ENCODE measurements around the gene KRTAP25-1.

Gene KRTAP25-1

GRCh38 chr21:30332681-30333080 is 43.4 kb upstream of the KRTAP25-1 start:
- Histone ChIP-seq H3K4me3 (replicated peaks; ENCODE audit: low read depth, low read length) (no peak overlapping the region), H3K27me3 (replicated peaks; ENCODE audit: control insufficient read depth, insufficient read depth, low read length) (no peaks in the 10 kb centered on the region), H3K36me3 (ENCODE audit: control insufficient read depth, insufficient read depth, low read length) (no peaks in the 10 kb centered on the region)
- DNase-seq (ENCODE audit: extremely low read depth, insufficient read length): no peak
- TF ChIP-seq CTCF (IDR thresholded peaks at IDR 0.05; ENCODE audit: insufficient read depth, low read length, poor library complexity, severe bottlenecking): no peak

GRCh38 chr21:30329203-30329875 is 40.0 kb upstream of the KRTAP25-1 start:
- DNase-seq (ENCODE audit: extremely low read depth, insufficient read length): no peak
- Histone ChIP-seq H3K27me3 (replicated peaks; ENCODE audit: control insufficient read depth, insufficient read depth, low read length) (no peaks in the 10 kb centered on the region), H3K36me3 (ENCODE audit: control insufficient read depth, insufficient read depth, low read length) (no peaks in the 10 kb centered on the region), H3K4me3 (replicated peaks; ENCODE audit: low read depth, low read length) (no peak overlapping the region)
- no peak for TF ChIP-seq CTCF (IDR thresholded peaks at IDR 0.05; ENCODE audit: insufficient read depth, low read length, poor library complexity, severe bottlenecking)

GRCh38 chr21:30326390-30326789 is 37.1 kb upstream of the KRTAP25-1 start:
- Histone ChIP-seq H3K27me3 (replicated peaks; ENCODE audit: control insufficient read depth, insufficient read depth, low read length) (no peaks in the 10 kb centered on the region), H3K4me3 (replicated peaks; ENCODE audit: low read depth, low read length) (no peak overlapping the region)
- TF ChIP-seq CTCF (IDR thresholded peaks at IDR 0.05; ENCODE audit: insufficient read depth, low read length, poor library complexity, severe bottlenecking): no peak

GRCh38 chr21:30320215-30320614 is 30.9 kb upstream of the KRTAP25-1 start, which contains the start of gene KRTAP26-1:
TSS of gene KRTAP26-1 (minus strand) at chr21:30320315. CDS start at chr21:30320035, 280 bp downstream.
- TF ChIP-seq CTCF (IDR thresholded peaks at IDR 0.05; ENCODE audit: insufficient read depth, low read length, poor library complexity, severe bottlenecking): no peak
- DNase-seq (ENCODE audit: extremely low read depth, insufficient read length): no peak
- H3K4me3 ChIP-seq (replicated peaks; ENCODE audit: low read depth, low read length): no peak within 1 kb of the TSS
- no peaks in the 10 kb centered on the region for H3K27me3 ChIP-seq (replicated peaks; ENCODE audit: control insufficient read depth, insufficient read depth, low read length)
- no peaks in the 10 kb centered on the region for H3K36me3 ChIP-seq (ENCODE audit: control insufficient read depth, insufficient read depth, low read length)

More at GRCh38 chr21:30326390-30326789, 37.1 kb upstream of the KRTAP25-1 start:
- DNase-seq (ENCODE audit: extremely low read depth, insufficient read length): no peak
- no peaks in the 10 kb centered on the region for H3K36me3 ChIP-seq (ENCODE audit: control insufficient read depth, insufficient read depth, low read length)

- H3K36me3 ChIP-seq (ENCODE audit: control insufficient read depth, insufficient read depth, low read length): no peaks in the 10 kb centered on the region
- H3K4me3 ChIP-seq (replicated peaks; ENCODE audit: low read depth, low read length): no peak overlapping the region
- DNase-seq (ENCODE audit: extremely low read depth, insufficient read length): no peak
- no peaks in the 10 kb centered on the region for H3K27me3 ChIP-seq (replicated peaks; ENCODE audit: control insufficient read depth, insufficient read depth, low read length)
- no peak for TF ChIP-seq CTCF (IDR thresholded peaks at IDR 0.05; ENCODE audit: insufficient read depth, low read length, poor library complexity, severe bottlenecking)
These were observed 26.4 kb upstream of the KRTAP25-1 start for GRCh38 chr21:30315701-30316100.

Data from GM06990 (cell line).